SK-N-SH treated with all-trans-retinoic acid at 6 μM for 48 hours (cell line): ENCODE measurements around the gene NCOA6.

Source experiments
- ARNTL ChIP-seq: fragments of 450-650 bp; formaldehyde crosslinking; IDR thresholded peaks from 2 replicates; pipeline ENCODE4 v1.5.0; 2020; ENCODE audit warnings: low read depth, mild to moderate bottlenecking, moderate library complexity, borderline replicate concordance
- BACH2 ChIP-seq: fragments of 250-450 bp; sonication (Bioruptor Pico); IDR thresholded peaks from 2 replicates; pipeline ENCODE4 v1.9.0; 2021; ENCODE audit warnings: mild to moderate bottlenecking, borderline replicate concordance
- ESRRG ChIP-seq: fragments of 250-450 bp; sonication (Bioruptor Pico); IDR thresholded peaks from 2 replicates; pipeline ENCODE4 v1.6.1; 2021; ENCODE audit warnings: mild to moderate bottlenecking
- GLIS3 ChIP-seq: fragments of 250-450 bp; sonication (Bioruptor Pico); IDR thresholded peaks from 2 replicates; pipeline ENCODE4 v1.5.0; 2020; ENCODE audit warnings: mild to moderate bottlenecking, moderate library complexity
- RARB ChIP-seq: fragments of 250-450 bp; sonication (Bioruptor Pico); IDR thresholded peaks from 2 replicates; pipeline ENCODE4 v1.8.0; 2021; ENCODE audit warnings: mild to moderate bottlenecking, moderate library complexity
- TCF4 ChIP-seq: fragments of 250-450 bp; sonication (Bioruptor Pico); IDR thresholded peaks from 2 replicates; pipeline ENCODE4 v1.8.0; 2021; ENCODE audit warnings: mild to moderate bottlenecking, moderate library complexity, borderline replicate concordance
- ZNF565 ChIP-seq: fragments of 450-650 bp; formaldehyde crosslinking; conservative IDR thresholded peaks from 2 replicates; pipeline ENCODE4 v1.5.0; 2020; ENCODE audit warnings: low read depth, mild to moderate bottlenecking, moderate library complexity
- ZNF70 ChIP-seq: fragments of 450-650 bp; formaldehyde crosslinking; IDR thresholded peaks from 2 replicates; pipeline ENCODE4 v1.5.0; 2020; ENCODE audit warnings: mild to moderate bottlenecking, moderate library complexity
- TF ChIP-seq, protein P1 (sequence below): fragments of 250-450 bp; sonication (Bioruptor Pico); IDR thresholded peaks from 2 replicates; pipeline ENCODE4 v1.8.0; 2021; ENCODE audit warnings: low read depth, mild to moderate bottlenecking, moderate library complexity, borderline replicate concordance
- TF ChIP-seq, protein P2 (sequence below): fragments of 250-450 bp; sonication (Bioruptor Pico); IDR thresholded peaks from 2 replicates; pipeline ENCODE4 v1.8.0; 2020; ENCODE audit warnings: mild to moderate bottlenecking, moderate library complexity, borderline replicate concordance
- TF ChIP-seq, protein P3 (sequence below): fragments of 250-450 bp; sonication (Bioruptor Pico); IDR thresholded peaks from 2 replicates; pipeline ENCODE4 v1.5.1; 2020; ENCODE audit warnings: low read depth, mild to moderate bottlenecking, moderate library complexity

DNA sequence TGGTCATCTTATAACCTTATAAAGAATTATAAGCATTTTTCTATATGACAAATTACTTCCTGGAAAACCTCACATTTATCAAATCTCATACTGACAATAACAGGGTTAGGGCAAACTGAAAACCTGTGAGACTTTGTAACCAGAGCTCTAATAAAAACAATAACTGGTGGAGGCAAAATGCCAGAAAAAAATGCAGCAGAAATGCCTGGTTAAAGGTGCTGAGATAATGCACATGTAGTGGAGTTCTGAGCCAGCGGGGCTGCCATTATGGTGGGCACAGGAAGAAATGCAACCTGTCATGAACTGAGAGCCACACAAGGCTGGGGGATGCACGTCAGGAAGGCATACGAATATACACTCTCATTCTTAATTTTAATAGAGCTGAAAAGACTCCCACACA is 53.0 kb downstream of the NCOA6 start:
- TF ChIP-seq RARB (CRISPR knock-in tag): no peak
- TF ChIP-seq ARNTL (CRISPR knock-in tag): no peak
- no peak for TF ChIP-seq BACH2
- TF ChIP-seq, protein P1, sequence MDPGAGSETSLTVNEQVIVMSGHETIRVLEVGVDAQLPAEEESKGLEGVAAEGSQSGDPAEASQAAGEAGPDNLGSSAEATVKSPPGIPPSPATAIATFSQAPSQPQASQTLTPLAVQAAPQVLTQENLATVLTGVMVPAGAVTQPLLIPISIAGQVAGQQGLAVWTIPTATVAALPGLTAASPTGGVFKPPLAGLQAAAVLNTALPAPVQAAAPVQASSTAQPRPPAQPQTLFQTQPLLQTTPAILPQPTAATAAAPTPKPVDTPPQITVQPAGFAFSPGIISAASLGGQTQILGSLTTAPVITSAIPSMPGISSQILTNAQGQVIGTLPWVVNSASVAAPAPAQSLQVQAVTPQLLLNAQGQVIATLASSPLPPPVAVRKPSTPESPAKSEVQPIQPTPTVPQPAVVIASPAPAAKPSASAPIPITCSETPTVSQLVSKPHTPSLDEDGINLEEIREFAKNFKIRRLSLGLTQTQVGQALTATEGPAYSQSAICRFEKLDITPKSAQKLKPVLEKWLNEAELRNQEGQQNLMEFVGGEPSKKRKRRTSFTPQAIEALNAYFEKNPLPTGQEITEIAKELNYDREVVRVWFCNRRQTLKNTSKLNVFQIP: no peak
- TF ChIP-seq, protein P2, sequence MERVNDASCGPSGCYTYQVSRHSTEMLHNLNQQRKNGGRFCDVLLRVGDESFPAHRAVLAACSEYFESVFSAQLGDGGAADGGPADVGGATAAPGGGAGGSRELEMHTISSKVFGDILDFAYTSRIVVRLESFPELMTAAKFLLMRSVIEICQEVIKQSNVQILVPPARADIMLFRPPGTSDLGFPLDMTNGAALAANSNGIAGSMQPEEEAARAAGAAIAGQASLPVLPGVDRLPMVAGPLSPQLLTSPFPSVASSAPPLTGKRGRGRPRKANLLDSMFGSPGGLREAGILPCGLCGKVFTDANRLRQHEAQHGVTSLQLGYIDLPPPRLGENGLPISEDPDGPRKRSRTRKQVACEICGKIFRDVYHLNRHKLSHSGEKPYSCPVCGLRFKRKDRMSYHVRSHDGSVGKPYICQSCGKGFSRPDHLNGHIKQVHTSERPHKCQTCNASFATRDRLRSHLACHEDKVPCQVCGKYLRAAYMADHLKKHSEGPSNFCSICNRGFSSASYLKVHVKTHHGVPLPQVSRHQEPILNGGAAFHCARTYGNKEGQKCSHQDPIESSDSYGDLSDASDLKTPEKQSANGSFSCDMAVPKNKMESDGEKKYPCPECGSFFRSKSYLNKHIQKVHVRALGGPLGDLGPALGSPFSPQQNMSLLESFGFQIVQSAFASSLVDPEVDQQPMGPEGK (CRISPR knock-in tag): no peak
- no peak for TF ChIP-seq TCF4 (CRISPR knock-in tag)
- no peak for TF ChIP-seq GLIS3 (CRISPR knock-in tag)
- TF ChIP-seq ZNF70 (CRISPR knock-in tag): no peak
- TF ChIP-seq, protein P3, sequence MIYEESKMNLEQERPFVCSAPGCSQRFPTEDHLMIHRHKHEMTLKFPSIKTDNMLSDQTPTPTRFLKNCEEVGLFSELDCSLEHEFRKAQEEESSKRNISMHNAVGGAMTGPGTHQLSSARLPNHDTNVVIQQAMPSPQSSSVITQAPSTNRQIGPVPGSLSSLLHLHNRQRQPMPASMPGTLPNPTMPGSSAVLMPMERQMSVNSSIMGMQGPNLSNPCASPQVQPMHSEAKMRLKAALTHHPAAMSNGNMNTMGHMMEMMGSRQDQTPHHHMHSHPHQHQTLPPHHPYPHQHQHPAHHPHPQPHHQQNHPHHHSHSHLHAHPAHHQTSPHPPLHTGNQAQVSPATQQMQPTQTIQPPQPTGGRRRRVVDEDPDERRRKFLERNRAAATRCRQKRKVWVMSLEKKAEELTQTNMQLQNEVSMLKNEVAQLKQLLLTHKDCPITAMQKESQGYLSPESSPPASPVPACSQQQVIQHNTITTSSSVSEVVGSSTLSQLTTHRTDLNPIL: no peak
- TF ChIP-seq ESRRG (CRISPR knock-in tag): no peak
- no peak for TF ChIP-seq ZNF565
